Right lung (tissue), 5 donors: ENCODE data around the gene HSD11B2. TPM values are rescaled to one million over a fixed set of nuclear protein-coding genes. Genes with fewer than 3 reads are reported as not detected.

Experiments used
- DNase-seq, 2 donors: peaks; one replicate each; pipeline ENCODE4 v3.0.0-alpha.2; 2013
- polyA plus RNA-seq, 5 donors: library from polyadenylated mRNA; unstranded; fragments of 120-200 nt; gene quantifications; one replicate each; pipeline versions ENCODE4 v1.2.1 to v1.2.3, GENCODE V29; 2013; ENCODE audit warnings: inconsistent platforms in 1 of 5, low replicate concordance in 1 of 5; ENCODE audit not compliant: insufficient read length in 5 of 5, insufficient read depth in 1 of 5

Gene HSD11B2
- polyA plus RNA-seq, 5 donors: 31.9 to 86.2 (median 58.9) TPM

- no peak for DNase-seq
These were observed 41.0 kb downstream of the HSD11B2 start for GRCh38 chr16:67471758-67472384.

DNA sequence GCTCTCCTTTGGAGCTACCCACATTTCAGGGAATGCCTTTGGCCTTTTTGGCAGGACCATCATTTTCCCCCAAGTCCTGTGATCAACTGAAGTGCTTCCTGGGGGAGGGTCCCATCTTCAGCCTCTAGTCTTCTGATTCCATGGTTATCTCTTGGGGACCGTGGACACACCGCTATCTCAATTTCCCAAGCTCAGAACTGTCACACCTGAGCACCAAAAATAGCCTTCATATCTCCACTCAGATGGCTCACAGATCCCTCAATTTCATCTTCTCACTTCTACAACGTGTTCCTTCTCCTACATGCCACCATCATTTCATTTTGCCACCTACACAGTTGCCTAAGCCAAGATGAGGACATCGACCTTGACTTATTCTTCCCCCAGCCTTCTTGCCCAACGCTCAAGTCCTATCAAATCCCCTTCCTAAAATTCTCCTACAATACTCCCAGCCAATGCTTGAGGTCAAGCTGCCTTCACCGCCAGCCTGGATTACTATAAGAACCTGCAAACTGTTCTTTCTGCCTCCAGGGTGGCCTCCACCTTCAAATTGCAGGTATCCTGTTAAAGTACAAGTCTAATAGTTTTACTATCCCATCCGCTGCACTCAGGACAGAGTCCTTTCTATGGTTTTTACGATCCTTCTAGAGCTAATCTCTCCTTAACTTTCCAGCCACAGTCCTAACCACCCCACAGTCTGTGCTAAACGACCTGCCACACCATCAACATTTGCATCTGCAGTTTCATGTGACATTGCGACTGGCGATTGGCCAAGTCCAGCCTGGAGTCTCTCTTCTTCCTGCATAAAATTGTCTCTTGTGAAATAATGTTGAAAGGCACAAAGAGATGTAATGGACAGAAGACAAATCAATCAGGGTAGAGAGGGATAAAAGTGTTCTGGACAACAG is 43.9 kb downstream of the HSD11B2 start:
- no peak for DNase-seq

DNA sequence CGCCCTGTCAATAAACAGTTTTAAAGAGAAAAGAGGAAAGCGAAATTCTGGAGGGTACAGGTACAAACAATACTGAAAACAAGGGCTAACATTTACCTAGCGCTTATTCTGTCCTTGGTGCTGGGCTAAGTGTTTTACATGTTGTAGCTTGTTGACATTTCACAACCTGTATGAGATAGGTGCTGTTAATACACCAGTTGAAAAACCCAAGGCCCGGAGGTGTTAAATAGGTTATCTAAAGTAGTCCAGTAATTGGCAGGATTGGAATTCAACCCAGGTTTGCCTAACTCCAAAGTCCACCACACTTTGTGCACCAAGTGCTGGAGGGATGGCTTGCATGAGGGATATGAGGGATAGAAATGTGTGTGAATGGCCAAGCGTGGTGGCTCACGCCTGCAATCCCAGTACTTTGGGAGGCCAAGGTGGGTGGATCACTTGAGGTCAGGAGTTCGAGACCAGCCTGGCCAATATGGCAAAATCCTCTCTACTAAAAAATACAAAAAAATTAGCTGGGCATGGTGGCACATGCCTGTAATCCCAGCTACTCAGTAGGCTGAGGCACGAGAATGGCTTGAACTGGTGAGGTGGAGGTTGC is 47.1 kb downstream of the HSD11B2 start:
- DNase-seq: no peak

GRCh38 chr16:67480833-67481560 is 50.1 kb downstream of the HSD11B2 start, which contains the start of gene ATP6V0D1:
Gene ATP6V0D1, minus strand, starts transcription at chr16:67481157. Its CDS starts 71 bp downstream, at chr16:67481086.
- peak; percentile 99 for DNase-seq

GRCh38 chr16:67481561-67482232 is 50.8 kb downstream of the HSD11B2 start:
- no peak for DNase-seq

- no peak for DNase-seq
These were observed 51.5 kb downstream of the HSD11B2 start for GRCh38 chr16:67482233-67482924.

GRCh38 chr16:67483150-67483549 is 52.2 kb downstream of the HSD11B2 start, which contains the start of gene AGRP:
Gene AGRP, minus strand, starts transcription at chr16:67483547. Its CDS starts 149 bp downstream, at chr16:67483398.
- no peak for DNase-seq

DNA sequence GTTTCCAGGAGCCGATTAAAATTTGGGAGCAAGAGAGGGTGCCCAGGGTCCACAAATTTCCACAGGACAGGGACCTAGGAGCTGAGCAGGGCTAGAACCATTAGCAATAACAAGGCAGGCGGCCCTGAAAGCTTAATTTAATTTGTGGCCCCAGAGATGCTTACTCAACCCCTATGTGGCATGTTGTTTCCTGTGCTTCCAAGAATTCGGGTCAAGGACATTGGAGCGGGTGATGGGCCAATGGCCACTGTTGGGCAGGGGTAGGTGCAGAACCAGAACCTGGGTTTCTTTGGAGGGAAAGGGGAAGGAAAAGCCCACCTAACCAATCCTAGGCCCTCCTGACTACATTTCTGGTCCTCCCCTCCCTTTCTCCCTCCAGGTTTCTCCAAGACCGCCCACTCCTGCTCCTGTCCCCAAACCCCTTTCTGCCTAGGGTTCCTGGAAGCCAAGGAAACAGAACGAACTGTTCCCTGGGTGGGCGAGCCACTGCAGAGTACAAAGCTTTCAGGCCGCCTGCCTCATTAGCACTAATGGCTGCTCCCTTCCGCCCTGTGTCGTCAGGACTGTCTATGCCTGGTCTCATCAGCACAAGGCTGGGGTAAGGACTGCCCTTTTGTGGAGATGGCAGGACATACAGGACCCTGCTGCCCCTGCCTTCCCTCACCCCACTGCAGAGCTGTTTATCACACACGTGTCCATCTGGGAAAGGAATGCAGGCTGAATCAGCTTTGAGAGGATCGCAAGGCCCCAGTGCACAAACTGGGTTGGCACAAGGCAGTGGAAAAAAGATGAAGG is 53.0 kb downstream of the HSD11B2 start:
- no peak for DNase-seq

DNA sequence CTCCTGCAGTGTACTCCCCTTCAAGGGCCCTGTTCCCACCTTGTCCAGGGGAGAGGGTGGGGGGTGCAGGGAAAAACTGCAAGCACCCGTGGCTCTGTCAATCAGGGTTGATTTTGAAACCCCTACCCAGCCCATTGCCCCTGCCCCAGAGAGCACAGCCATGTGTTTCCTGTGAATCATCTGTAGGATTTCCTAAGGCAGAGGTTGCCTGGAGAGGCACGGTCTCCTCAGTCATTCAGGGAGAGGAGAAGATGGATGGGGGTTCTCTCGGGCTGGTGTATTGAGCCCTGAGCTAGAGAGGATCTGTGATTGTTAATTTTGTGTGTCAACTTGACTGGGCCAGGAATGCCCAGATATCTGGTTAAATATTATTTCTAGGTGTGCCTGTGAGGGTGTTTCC is 55.9 kb downstream of the HSD11B2 start:
- DNase-seq: no peak

Other genes starting within 250 kb of the HSD11B2 start
- gene MATCAP1, start 247.2 kb upstream of the HSD11B2 start, polyA plus RNA-seq: 10 to 100 TPM; 50.9 to 64.6 (median 53.7) TPM
- 10 to 100 TPM in 2 of 5 donors, 1 to 10 TPM in 3; 7.6 to 14.8 (median 9.4) TPM for gene EXOC3L1, start 241.0 kb upstream of the HSD11B2 start, polyA plus RNA-seq
- 10 to 100 TPM; 43.8 to 70.5 (median 57.5) TPM for gene E2F4, start 239.0 kb upstream of the HSD11B2 start, polyA plus RNA-seq
- gene ELMO3, start 232.0 kb upstream of the HSD11B2 start, polyA plus RNA-seq: 10 to 100 TPM in 1 of 5 donors, 1 to 10 TPM in 4; 4.6 to 11.0 (median 6.3) TPM
- 10 to 100 TPM; 22.2 to 32.3 (median 24.8) TPM for gene TMEM208, start 204.0 kb upstream of the HSD11B2 start, polyA plus RNA-seq
- gene FHOD1, start 183.6 kb upstream of the HSD11B2 start, polyA plus RNA-seq: 100 to 1,000 TPM; 134 to 279 (median 182) TPM
- gene SLC9A5, start 182.1 kb upstream of the HSD11B2 start, polyA plus RNA-seq: 10 to 100 TPM; 15.7 to 21.1 (median 19.4) TPM
- 10 to 100 TPM; 29.1 to 38.9 (median 31.0) TPM for gene PLEKHG4, start 151.6 kb upstream of the HSD11B2 start, polyA plus RNA-seq
- gene KCTD19, start 104.4 kb upstream of the HSD11B2 start, polyA plus RNA-seq: 10 to 100 TPM in 2 of 5 donors, 1 to 10 TPM in 3; 6.5 to 10.3 (median 8.5) TPM
- gene LRRC36, start 104.3 kb upstream of the HSD11B2 start, polyA plus RNA-seq: 10 to 100 TPM; 38.8 to 67.8 (median 55.0) TPM
- gene TPPP3, start 37.6 kb upstream of the HSD11B2 start, polyA plus RNA-seq: 100 to 1,000 TPM; 284 to 468 (median 389) TPM
- gene ZDHHC1, start 14.6 kb upstream of the HSD11B2 start, polyA plus RNA-seq: 10 to 100 TPM; 14.7 to 28.3 (median 20.0) TPM
- gene ATP6V0D1, start 50.0 kb downstream of the HSD11B2 start, polyA plus RNA-seq: 10 to 100 TPM; 44.5 to 73.4 (median 48.8) TPM
- gene AGRP, start 52.4 kb downstream of the HSD11B2 start, polyA plus RNA-seq: under 1 TPM in 1 of 5 donors, not detected in 4; 0.32 TPM
- gene RIPOR1, start 97.7 kb downstream of the HSD11B2 start, polyA plus RNA-seq: 10 to 100 TPM; 38.3 to 62.4 (median 53.0) TPM
- 10 to 100 TPM; 65.8 to 73.4 (median 71.6) TPM for gene CTCF, start 131.4 kb downstream of the HSD11B2 start, polyA plus RNA-seq
- gene CARMIL2, start 214.0 kb downstream of the HSD11B2 start, polyA plus RNA-seq: 1 to 10 TPM; 2.4 to 6.3 (median 4.6) TPM
- gene ACD, start 229.1 kb downstream of the HSD11B2 start, polyA plus RNA-seq: 10 to 100 TPM; 19.0 to 30.4 (median 23.0) TPM
- 1 to 10 TPM; 1.2 to 2.7 (median 1.5) TPM for gene PARD6A, start 229.8 kb downstream of the HSD11B2 start, polyA plus RNA-seq
- 10 to 100 TPM; 18.4 to 34.7 (median 25.3) TPM for gene ENKD1, start 235.6 kb downstream of the HSD11B2 start, polyA plus RNA-seq
- gene C16orf86, start 235.7 kb downstream of the HSD11B2 start, polyA plus RNA-seq: 1 to 10 TPM; 2.0 to 3.4 (median 3.1) TPM